HG02610 (cell line): ENCODE measurements around the gene TM2D3.
"Not testable (repeated sequence)": the region's sequence is repeated elsewhere in the genome, so short reads cannot be mapped to it uniquely, and the experiment has no call there.

Source experiments
- ATAC-seq: cut with Tn5 transposase; IDR thresholded peaks from one replicate; pipeline ENCODE4 v1.9.1; 2021; ENCODE audit warnings: mild to moderate bottlenecking, moderate library complexity; ENCODE audit not compliant: unreplicated experiment

The TM2D3 gene

GRCh38 chr15:101657968-101658784 is 6.0 kb upstream of the TM2D3 start:
- ATAC-seq, result no peak

GRCh38 chr15:101657171-101657570 is 5.0 kb upstream of the TM2D3 start:
- ATAC-seq, result no peak

GRCh38 chr15:101654624-101655337 is 2.6 kb upstream of the TM2D3 start:
- ATAC-seq, result not testable (repeated sequence)

GRCh38 chr15:101654171-101654570 is 2.0 kb upstream of the TM2D3 start:
- no peak for ATAC-seq

GRCh38 chr15:101652786-101653430 is 727 bp upstream of the TM2D3 start:
- ATAC-seq, result no peak

GRCh38 chr15:101651554-101652097 is 555 bp downstream of the TM2D3 start:
- ATAC-seq, result peak; percentile 44

GRCh38 chr15:101650145-101650544 is 2.0 kb downstream of the TM2D3 start:
- ATAC-seq, result no peak

- no peak for ATAC-seq
Observed at GRCh38 chr15:101648356-101648755, 3.8 kb downstream of the TM2D3 start.

- no peak for ATAC-seq
Observed at GRCh38 chr15:101647251-101647650, 4.9 kb downstream of the TM2D3 start.

GRCh38 chr15:101646672-101647071 is 5.5 kb downstream of the TM2D3 start:
- no peak for ATAC-seq

- no peak for ATAC-seq
Observed at GRCh38 chr15:101642361-101642760, 9.8 kb downstream of the TM2D3 start.

- no peak for ATAC-seq
Observed at GRCh38 chr15:101641894-101642293, 10.3 kb downstream of the TM2D3 start.

- no peak for ATAC-seq
Observed at GRCh38 chr15:101641129-101641764, 10.9 kb downstream of the TM2D3 start.

- ATAC-seq, result no peak
Observed at GRCh38 chr15:101639667-101640066, 12.5 kb downstream of the TM2D3 start.

GRCh38 chr15:101637919-101638318 is 14.3 kb downstream of the TM2D3 start:
- ATAC-seq, result no peak

GRCh38 chr15:101637516-101637915 is 14.7 kb downstream of the TM2D3 start:
- ATAC-seq, result no peak

GRCh38 chr15:101637038-101637437 is 15.1 kb downstream of the TM2D3 start:
- no peak for ATAC-seq

GRCh38 chr15:101635944-101636727 is 16.0 kb downstream of the TM2D3 start:
- ATAC-seq, result no peak

- no peak for ATAC-seq
Observed at GRCh38 chr15:101633356-101633755, 18.8 kb downstream of the TM2D3 start.

- not testable (repeated sequence) for ATAC-seq
Observed at GRCh38 chr15:101626729-101627128, 25.5 kb downstream of the TM2D3 start.
